Lung (tissue), 16 donors: ENCODE results near the gene OR5L1. TPM values are rescaled to one million over a fixed set of nuclear protein-coding genes. Genes with fewer than 3 reads are reported as not detected.

ENCODE experiments used
- ATAC-seq: fragments of 200-7000 bp; cut with Tn5 transposase; one replicate; pipeline ENCODE4 v1.9.1; 2020; ENCODE audit warnings: moderate number of reproducible peaks; ENCODE audit not compliant: insufficient read depth, low FRiP score
- DNase-seq, 3 donors: peaks; one replicate each; pipeline ENCODE4 v3.0.0-alpha.2; 2013 to 2017
- H3K27ac ChIP-seq, 2 donors: one replicate each; pipeline ENCODE4 v1.5.1; 2013; ENCODE audit warnings: mild to moderate bottlenecking in 2 of 2, moderate library complexity in 2 of 2, control low read depth in 1 of 2, inconsistent platforms in 1 of 2, low read depth in 1 of 2, low read length in 1 of 2
- H3K27me3 ChIP-seq, 3 donors: one replicate each; pipeline ENCODE4 v1.5.1; 2013; ENCODE audit warnings: low read length in 2 of 3; ENCODE audit not compliant: control insufficient read depth in 3 of 3, insufficient read depth in 3 of 3
- H3K36me3 ChIP-seq, 4 donors: one replicate each; pipeline ENCODE4 v1.5.1; 2013; ENCODE audit warnings: low read length in 4 of 4, mild to moderate bottlenecking in 1 of 4, moderate library complexity in 1 of 4; ENCODE audit not compliant: control insufficient read depth in 4 of 4, insufficient read depth in 4 of 4
- H3K4me1 ChIP-seq, 5 donors: one replicate each; pipeline ENCODE4 v1.5.1; 2013; ENCODE audit warnings: low read length in 5 of 5, mild to moderate bottlenecking in 2 of 5, moderate library complexity in 1 of 5; ENCODE audit not compliant: control insufficient read depth in 5 of 5, insufficient read depth in 5 of 5
- H3K4me3 ChIP-seq: one replicate; pipeline ENCODE4 v1.5.1; 2013; ENCODE audit warnings: mild to moderate bottlenecking, control low read depth, moderate library complexity
- H3K9ac ChIP-seq, 2 donors: one replicate each; pipeline ENCODE4 v1.5.1; 2013; ENCODE audit warnings: low read length in 2 of 2, control low read depth in 1 of 2; ENCODE audit not compliant: insufficient read depth in 1 of 2
- H3K9me3 ChIP-seq, 4 donors: one replicate each; pipeline ENCODE4 v1.5.1; 2013; ENCODE audit warnings: low read length in 3 of 4, mild to moderate bottlenecking in 1 of 4, moderate library complexity in 1 of 4; ENCODE audit not compliant: control insufficient read depth in 4 of 4, insufficient read depth in 3 of 4
- CTCF ChIP-seq: IDR thresholded peaks from 2 replicates; pipeline ENCODE4 v1.5.1; 2012; ENCODE audit warnings: mild to moderate bottlenecking; ENCODE audit errors: control extremely low read depth, extremely low read depth
- WGBS, 2 donors: extraction: QIAGEN DNeasy Blood & Tissue Kit; methylation state at CpG; one replicate each; pipeline ENCODE4 v1.1.7; 2013; 5-methylcytosine and 5-hydroxymethylcytosine counted together
- long read RNA-seq, 5 donors: transcript quantifications; one replicate each; lab custom pipeline, GENCODE V29; 2026
- polyA plus RNA-seq, 2 donors: library from polyadenylated mRNA; stranded (reverse); fragments of 200-250 nt; gene quantifications; one replicate each; pipeline ENCODE4 v1.2.1, GENCODE V29; 2013
- total RNA-seq, 2 donors: library from RNA; depleted of rRNA in 1 of 2; stranded (reverse); fragments of >200 nt in 1 of 2; gene quantifications; one replicate each; pipeline ENCODE4 v1.2.1, GENCODE V29; 2014 to 2021
- donor health status: control.
- donor health status: control.
- donor health status: Bipolar disorder and iron deficiency.
- donor health status: healthy.
- donor health status: DM: yes; HTN: yes; CAD: no.

Gene OR5L1
- total RNA-seq: not detected
- polyA plus RNA-seq: not detected
- long read RNA-seq, donor 1: 0 reads
- long read RNA-seq, donor 2: 0 reads
- long read RNA-seq, donor 3: 0 reads
- long read RNA-seq, donor 4: 0 reads
- long read RNA-seq, donor 5: 0 reads

DNA sequence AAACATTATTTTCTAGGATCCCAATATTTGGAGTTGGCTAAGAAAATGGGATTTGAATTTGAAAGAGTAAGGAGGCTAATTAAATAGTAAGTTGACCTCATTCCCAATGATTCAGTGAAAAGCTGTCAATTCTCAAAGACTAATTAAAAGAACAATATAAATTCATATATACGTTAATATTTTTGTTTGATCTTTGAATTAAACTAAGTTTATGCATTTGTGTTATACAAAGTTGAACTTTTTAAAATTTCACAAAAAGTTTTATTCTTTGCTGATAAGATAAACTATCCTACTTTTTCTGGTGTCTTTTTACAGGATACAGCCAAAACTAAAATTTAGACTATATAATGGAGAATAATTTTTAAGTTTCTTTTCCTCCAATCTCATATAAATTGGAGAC lies at the start of gene OR5L1:
Gene OR5L1, plus strand, starts transcription at position 301 of the 400 bp plus-strand sequence. CDS start 100 bp downstream, outside the sequence.
- Histone ChIP-seq H3K9me3 (peaks cover 0 to 11% (median 5%) of the 10 kb centered on the region in 4 donors), H3K27ac (no peak within 1 kb of the TSS), H3K9ac (no peak within 1 kb of the TSS), H3K4me3 (no peak within 1 kb of the TSS), H3K4me1 (no peaks in the 10 kb centered on the region), H3K36me3 (no peaks in the 10 kb centered on the region), H3K27me3 (no peaks in the 10 kb centered on the region)
- DNase-seq (no peak), ATAC-seq (no peak)
- no peak for TF ChIP-seq CTCF
- WGBS, 2 donors: 88 to 93% methylated on average over 1 of the region's 1 CpG

- no peak within 1 kb of the TSS for H3K4me3 ChIP-seq
- no peak within 1 kb of the TSS for H3K27ac ChIP-seq
- DNase-seq (no peak), ATAC-seq (no peak)
- H3K9ac ChIP-seq: no peak within 1 kb of the TSS
- TF ChIP-seq CTCF: no peak
- no peaks in the 10 kb centered on the region for H3K4me1 ChIP-seq
- no peaks in the 10 kb centered on the region for H3K27me3 ChIP-seq
- H3K36me3 ChIP-seq: no peaks in the 10 kb centered on the region
- peaks cover 2 to 5% (median 3%) of the 10 kb centered on the region in 4 donors for H3K9me3 ChIP-seq
Measured at GRCh38 chr11:55773138-55773537, 38.0 kb upstream of the OR5L1 start, which contains the start of gene OR5D13. OR5D13 (plus strand) TSS chr11:55773438; CDS start chr11:55773438, 0 bp downstream.

GRCh38 chr11:55791606-55792005 lies 19.6 kb upstream of the OR5L1 start:
- H3K4me3 ChIP-seq: no peak overlapping the region
- H3K27ac ChIP-seq: no peak overlapping the region
- H3K9me3 ChIP-seq: peaks cover 0 to 17% (median 1%) of the 10 kb centered on the region in 4 donors
- DNase-seq (no peak), ATAC-seq (no peak)
- TF ChIP-seq CTCF: no peak
- H3K36me3 ChIP-seq: no peaks in the 10 kb centered on the region
- 83 to 86% methylated on average over 1 of the region's 1 CpG for WGBS, 2 donors
- no peaks in the 10 kb centered on the region for H3K4me1 ChIP-seq
- H3K9ac ChIP-seq: no peak overlapping the region
- no peaks in the 10 kb centered on the region for H3K27me3 ChIP-seq

- Histone ChIP-seq H3K36me3 (no peaks in the 10 kb centered on the region), H3K9me3 (peaks cover 0 to 10% (median 1%) of the 10 kb centered on the region in 4 donors), H3K4me1 (no peaks in the 10 kb centered on the region), H3K27ac (no peak overlapping the region), H3K4me3 (no peak overlapping the region), H3K27me3 (no peaks in the 10 kb centered on the region), H3K9ac (no peak overlapping the region)
- DNase-seq (no peak), ATAC-seq (no peak)
- 64 to 79% methylated on average over 2 of the region's 2 CpGs for WGBS, 2 donors
- TF ChIP-seq CTCF: no peak
Measured at GRCh38 chr11:55793321-55793720, 17.8 kb upstream of the OR5L1 start.
